ENCODE data around the gene SLC35G4.

SLC35G4 gene

GRCh38 chr18:11657152-11657551 lies 47.8 kb downstream of the SLC35G4 start:
- no peaks in the 10 kb centered on the region for H3K9me3 Mint-ChIP-seq
- H3K36me3 Mint-ChIP-seq: no peaks in the 10 kb centered on the region
- ATAC-seq: no peak
- peaks cover 45% of the 10 kb centered on the region for H3K27me3 Mint-ChIP-seq
- H3K27ac Mint-ChIP-seq: no peak overlapping the region
- peaks cover 5% of the 10 kb centered on the region for H3K4me1 Mint-ChIP-seq
- H3K4me3 Mint-ChIP-seq: no peak overlapping the region

GRCh38 chr18:11657554-11657953 lies 48.2 kb downstream of the SLC35G4 start:
- no peak for ATAC-seq
- H3K4me3 Mint-ChIP-seq: no peak overlapping the region

GRCh38 chr18:11658019-11658418 lies 48.6 kb downstream of the SLC35G4 start:
- ATAC-seq: no peak
- no peaks in the 10 kb centered on the region for H3K36me3 Mint-ChIP-seq
- H3K9me3 Mint-ChIP-seq: no peaks in the 10 kb centered on the region
- H3K4me3 Mint-ChIP-seq: no peak overlapping the region
- peaks cover 5% of the 10 kb centered on the region for H3K4me1 Mint-ChIP-seq
- no peak overlapping the region for H3K27ac Mint-ChIP-seq
- H3K27me3 Mint-ChIP-seq: peaks cover 44% of the 10 kb centered on the region

More at GRCh38 chr18:11657554-11657953, 48.2 kb downstream of the SLC35G4 start:
- Mint-ChIP-seq H3K27ac (no peak overlapping the region), H3K9me3 (no peaks in the 10 kb centered on the region), H3K27me3 (peaks cover 45% of the 10 kb centered on the region), H3K36me3 (no peaks in the 10 kb centered on the region), H3K4me1 (peaks cover 5% of the 10 kb centered on the region)

DNA sequence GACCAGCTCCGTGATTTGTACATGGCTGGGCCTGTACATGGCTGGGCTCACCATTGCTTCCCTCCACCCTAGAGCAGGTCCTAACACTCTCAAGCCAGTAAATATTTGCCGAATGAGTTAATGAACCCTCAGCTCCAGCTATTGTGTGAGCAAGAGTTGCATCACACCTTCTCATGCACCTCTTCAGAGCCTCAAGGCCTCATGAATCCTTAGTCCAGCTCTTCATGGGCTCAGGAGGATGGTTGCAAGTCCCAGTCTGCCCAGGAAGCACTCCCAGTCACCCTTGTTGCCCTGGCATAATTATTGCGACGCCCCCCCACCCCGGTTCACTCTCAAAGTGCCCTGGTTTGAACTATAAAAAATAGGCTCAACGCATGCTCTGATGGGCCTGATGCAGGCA lies 49.6 kb downstream of the SLC35G4 start:
- Mint-ChIP-seq H3K4me1 (peaks cover 5% of the 10 kb centered on the region), H3K27me3 (peaks cover 35% of the 10 kb centered on the region), H3K36me3 (no peaks in the 10 kb centered on the region), H3K27ac (no peak overlapping the region), H3K9me3 (no peaks in the 10 kb centered on the region), H3K4me3 (no peak overlapping the region)
- no peak for ATAC-seq
